Measurements from ENCODE around the gene SLC9A2. TPM values are rescaled to one million over a fixed set of nuclear protein-coding genes. Genes with fewer than 3 reads are reported as not detected.

The SLC9A2 gene
- total RNA-seq, 1 donor from 2014 or later: 3.4 TPM

DNA sequence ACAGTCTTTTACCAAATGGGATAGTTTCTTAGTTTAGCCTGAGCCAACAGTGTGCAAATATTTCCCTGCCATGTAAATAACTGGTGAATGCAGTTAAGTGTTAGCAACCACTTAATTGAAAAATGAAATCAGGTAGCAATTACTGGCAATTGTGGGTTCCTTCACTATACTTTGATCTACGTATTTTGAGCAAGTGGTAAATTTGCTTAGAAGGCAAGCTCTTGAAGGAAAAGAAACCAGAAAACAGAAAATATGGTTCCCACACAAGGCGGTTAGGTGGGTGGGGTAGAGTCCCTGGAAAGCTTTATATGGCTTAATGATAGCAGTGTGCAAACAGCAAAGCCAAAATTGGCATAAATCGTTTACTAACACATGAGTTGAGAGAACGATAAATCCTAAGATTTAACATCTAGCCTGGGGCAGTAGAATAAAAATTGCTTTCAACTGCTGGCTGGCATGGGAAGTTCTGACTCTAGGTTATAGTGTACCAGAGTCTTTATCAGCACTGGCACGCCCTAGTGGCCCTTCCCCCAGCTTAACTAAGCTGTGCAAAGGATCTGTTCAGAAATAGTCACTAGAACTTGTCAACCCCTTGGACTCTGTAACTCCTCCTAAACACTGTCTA is 17.0 kb downstream of the SLC9A2 start:
- no peaks in the 10 kb centered on the region for H3K27me3 ChIP-seq (ENCODE audit: control insufficient read depth, insufficient read depth, low read length)
- no peaks in the 10 kb centered on the region for H3K36me3 ChIP-seq (ENCODE audit: control insufficient read depth, insufficient read depth, low read length)
- TF ChIP-seq, protein P1, sequence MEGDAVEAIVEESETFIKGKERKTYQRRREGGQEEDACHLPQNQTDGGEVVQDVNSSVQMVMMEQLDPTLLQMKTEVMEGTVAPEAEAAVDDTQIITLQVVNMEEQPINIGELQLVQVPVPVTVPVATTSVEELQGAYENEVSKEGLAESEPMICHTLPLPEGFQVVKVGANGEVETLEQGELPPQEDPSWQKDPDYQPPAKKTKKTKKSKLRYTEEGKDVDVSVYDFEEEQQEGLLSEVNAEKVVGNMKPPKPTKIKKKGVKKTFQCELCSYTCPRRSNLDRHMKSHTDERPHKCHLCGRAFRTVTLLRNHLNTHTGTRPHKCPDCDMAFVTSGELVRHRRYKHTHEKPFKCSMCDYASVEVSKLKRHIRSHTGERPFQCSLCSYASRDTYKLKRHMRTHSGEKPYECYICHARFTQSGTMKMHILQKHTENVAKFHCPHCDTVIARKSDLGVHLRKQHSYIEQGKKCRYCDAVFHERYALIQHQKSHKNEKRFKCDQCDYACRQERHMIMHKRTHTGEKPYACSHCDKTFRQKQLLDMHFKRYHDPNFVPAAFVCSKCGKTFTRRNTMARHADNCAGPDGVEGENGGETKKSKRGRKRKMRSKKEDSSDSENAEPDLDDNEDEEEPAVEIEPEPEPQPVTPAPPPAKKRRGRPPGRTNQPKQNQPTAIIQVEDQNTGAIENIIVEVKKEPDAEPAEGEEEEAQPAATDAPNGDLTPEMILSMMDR (IDR thresholded peaks at IDR 0.05; ENCODE audit: insufficient read depth, low read length, poor library complexity, severe bottlenecking): no peak
- H3K4me3 ChIP-seq (ENCODE audit: low read depth, low read length): no peak overlapping the region
- no peak for DNase-seq (ENCODE audit: low read depth)

DNA sequence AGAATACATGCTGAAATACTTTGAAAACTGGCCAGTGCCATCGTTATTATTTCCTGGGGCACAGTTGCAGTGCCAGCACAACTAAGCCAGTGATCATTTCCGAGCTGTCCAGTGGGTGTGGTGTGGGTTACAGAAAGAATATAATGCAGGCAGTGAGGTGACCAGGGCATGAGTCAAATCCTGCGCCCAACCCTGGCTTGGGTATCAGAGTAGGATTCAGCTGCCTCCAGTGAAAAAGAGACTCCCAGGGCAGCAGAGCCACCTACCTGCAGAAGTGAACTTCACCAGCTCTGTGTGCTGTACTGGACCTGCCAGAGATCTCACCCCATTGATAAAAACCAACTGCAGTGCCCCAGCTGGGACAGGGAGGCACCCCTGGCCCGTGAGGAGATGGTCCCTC is 18.0 kb downstream of the SLC9A2 start:
- no peaks in the 10 kb centered on the region for H3K27me3 ChIP-seq (ENCODE audit: control insufficient read depth, insufficient read depth, low read length)
- DNase-seq (ENCODE audit: low read depth): no peak
- TF ChIP-seq, protein P1 (IDR thresholded peaks at IDR 0.05; ENCODE audit: insufficient read depth, low read length, poor library complexity, severe bottlenecking): no peak
- H3K4me3 ChIP-seq (ENCODE audit: low read depth, low read length): no peak overlapping the region
- H3K36me3 ChIP-seq (ENCODE audit: control insufficient read depth, insufficient read depth, low read length): no peaks in the 10 kb centered on the region

DNA sequence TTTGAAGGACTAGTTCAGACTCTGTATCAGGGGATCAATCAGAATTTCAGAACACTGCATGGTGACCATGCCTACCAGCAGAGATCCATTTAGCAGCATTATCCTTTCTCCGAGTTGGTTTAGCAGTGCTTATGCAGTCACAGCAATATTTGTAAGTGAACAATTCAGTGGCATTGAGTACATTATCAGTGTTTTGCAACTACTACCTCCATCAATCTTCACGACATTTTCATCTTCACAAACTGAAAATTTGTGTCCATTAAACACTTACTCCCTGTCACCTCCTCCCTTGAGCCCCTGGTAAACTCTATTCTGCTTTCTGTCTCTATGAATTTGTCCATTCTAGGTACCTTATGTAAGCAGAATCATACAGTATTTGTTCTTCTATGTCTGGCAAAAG is 20.1 kb downstream of the SLC9A2 start:
- no peaks in the 10 kb centered on the region for H3K36me3 ChIP-seq (ENCODE audit: control insufficient read depth, insufficient read depth, low read length)
- DNase-seq (ENCODE audit: low read depth): no peak
- TF ChIP-seq, protein P1 (IDR thresholded peaks at IDR 0.05; ENCODE audit: insufficient read depth, low read length, poor library complexity, severe bottlenecking): no peak

DNA sequence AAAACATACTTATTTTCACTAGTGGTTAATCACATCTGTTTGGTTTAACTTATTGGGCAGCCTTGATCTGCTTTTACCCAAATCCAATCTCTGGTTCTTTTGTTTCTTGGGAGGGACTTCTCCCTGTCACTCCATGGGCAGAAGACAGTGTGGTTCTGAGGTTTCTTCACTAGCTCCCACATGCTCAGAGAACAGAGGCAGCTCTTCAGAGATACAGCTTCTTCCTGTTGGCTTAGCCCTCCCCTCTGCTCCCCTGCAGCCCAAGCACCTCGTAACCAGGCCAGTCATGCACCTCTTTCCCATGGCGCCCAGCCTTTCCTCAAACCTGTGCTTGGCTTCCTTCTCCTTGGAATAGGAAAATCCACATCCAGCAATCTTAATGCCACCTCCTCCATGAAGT is 32.8 kb downstream of the SLC9A2 start:
- TF ChIP-seq, protein P1 (IDR thresholded peaks at IDR 0.05; ENCODE audit: insufficient read depth, low read length, poor library complexity, severe bottlenecking): no peak
- no peaks in the 10 kb centered on the region for H3K27me3 ChIP-seq (ENCODE audit: control insufficient read depth, insufficient read depth, low read length)
- H3K36me3 ChIP-seq (ENCODE audit: control insufficient read depth, insufficient read depth, low read length): no peaks in the 10 kb centered on the region
- H3K4me3 ChIP-seq (ENCODE audit: low read depth, low read length): no peak overlapping the region
- DNase-seq (ENCODE audit: low read depth): no peak

More for the DNA sequence above, 20.1 kb downstream of the SLC9A2 start:
- Histone ChIP-seq H3K27me3 (ENCODE audit: control insufficient read depth, insufficient read depth, low read length) (no peaks in the 10 kb centered on the region), H3K4me3 (ENCODE audit: low read depth, low read length) (no peak overlapping the region)

DNA sequence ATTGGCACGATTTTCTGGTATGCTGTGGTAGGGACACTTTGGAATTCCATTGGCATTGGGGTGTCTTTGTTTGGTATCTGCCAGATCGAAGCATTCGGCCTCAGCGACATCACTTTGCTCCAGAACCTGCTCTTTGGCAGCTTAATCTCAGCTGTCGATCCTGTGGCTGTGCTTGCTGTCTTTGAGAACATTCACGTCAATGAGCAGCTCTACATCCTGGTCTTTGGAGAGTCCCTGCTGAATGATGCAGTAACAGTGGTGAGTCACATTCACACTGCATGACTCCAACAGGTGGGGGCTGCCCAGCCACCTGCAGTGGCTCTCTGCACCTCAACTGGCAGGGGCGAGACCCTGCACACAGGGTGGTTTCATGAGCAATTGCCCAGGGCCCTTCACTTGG is 38.4 kb downstream of the SLC9A2 start:
- TF ChIP-seq, protein P1 (IDR thresholded peaks at IDR 0.05; ENCODE audit: insufficient read depth, low read length, poor library complexity, severe bottlenecking): no peak
- Histone ChIP-seq H3K27me3 (ENCODE audit: control insufficient read depth, insufficient read depth, low read length) (no peaks in the 10 kb centered on the region), H3K4me3 (ENCODE audit: low read depth, low read length) (no peak overlapping the region), H3K36me3 (ENCODE audit: control insufficient read depth, insufficient read depth, low read length) (no peaks in the 10 kb centered on the region)
- DNase-seq (ENCODE audit: low read depth): peak; percentile 70

DNA sequence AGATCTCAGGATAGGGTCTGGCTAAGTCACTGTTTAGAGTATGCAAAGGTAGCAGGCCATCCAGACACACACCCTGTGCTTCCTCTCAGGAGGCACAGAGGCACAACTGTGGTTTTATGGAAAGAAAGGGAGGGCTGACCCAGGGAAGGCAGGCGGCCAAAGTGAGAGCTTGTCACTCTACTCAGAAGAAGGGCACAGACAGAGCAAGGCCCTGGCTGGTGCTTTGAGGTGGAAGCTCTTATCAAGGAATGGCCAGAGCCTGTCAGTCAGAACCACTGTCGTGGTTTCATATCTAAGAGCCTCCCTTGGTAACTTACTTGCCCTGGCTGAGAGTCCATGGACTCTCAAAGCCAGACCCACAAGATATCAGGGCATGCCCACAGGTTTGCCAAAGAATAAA is 40.7 kb downstream of the SLC9A2 start:
- no peak for DNase-seq (ENCODE audit: low read depth)
- H3K27me3 ChIP-seq (ENCODE audit: control insufficient read depth, insufficient read depth, low read length): no peaks in the 10 kb centered on the region
- TF ChIP-seq, protein P1 (IDR thresholded peaks at IDR 0.05; ENCODE audit: insufficient read depth, low read length, poor library complexity, severe bottlenecking): no peak
- H3K36me3 ChIP-seq (ENCODE audit: control insufficient read depth, insufficient read depth, low read length): no peaks in the 10 kb centered on the region
- no peak overlapping the region for H3K4me3 ChIP-seq (ENCODE audit: low read depth, low read length)

All from kidney epithelial cell (primary cell).